GM23338 (cell line): ENCODE data around the gene MYO15B. TPM values are rescaled to one million over a fixed set of nuclear protein-coding genes. Genes with fewer than 3 reads are reported as not detected.

ENCODE experiments used
- ATAC-seq: fragments of 200-7000 bp; cut with Tn5 transposase; 3 replicates; pipeline ENCODE4 v1.9.1; 2020
- DNase-seq: peaks from one replicate; pipeline ENCODE4 v3.0.0-alpha.2; 2015; ENCODE audit warnings: low spot score
- H2AFZ ChIP-seq: fragments of 200-600 bp; sonication (generic); 2 replicates; pipeline ENCODE4 v1.8.0; 2016; ENCODE audit warnings: antibody characterized with exemption, mild to moderate bottlenecking, moderate library complexity
- H3F3A ChIP-seq: fragments of 200-600 bp; sonication (generic); replicated peaks from 2 replicates; pipeline ENCODE4 v1.8.0; 2017; ENCODE audit warnings: antibody characterized with exemption, mixed run types, low read depth
- H3K27ac ChIP-seq: fragments of 200-600 bp; sonication (generic); 2 replicates; pipeline ENCODE4 v1.6.1; 2016; ENCODE audit warnings: low read depth
- H3K27me3 ChIP-seq: fragments of 200-600 bp; sonication (generic); 2 replicates; pipeline ENCODE4 v1.8.0; 2016; ENCODE audit warnings: mild to moderate bottlenecking, mixed run types, moderate library complexity; ENCODE audit not compliant: insufficient read depth
- H3K36me3 ChIP-seq: fragments of 200-600 bp; sonication (generic); 2 replicates; pipeline ENCODE4 v1.8.0; 2016; ENCODE audit warnings: mild to moderate bottlenecking; ENCODE audit not compliant: insufficient read depth
- H3K4me1 ChIP-seq: fragments of 200-600 bp; sonication (generic); 2 replicates; pipeline ENCODE4 v1.8.0; 2016; ENCODE audit warnings: mild to moderate bottlenecking, moderate library complexity; ENCODE audit not compliant: insufficient read depth
- H3K4me2 ChIP-seq: fragments of 200-600 bp; sonication (generic); 2 replicates; pipeline ENCODE4 v1.7.1; 2017; ENCODE audit warnings: mixed run types
- H3K4me3 ChIP-seq: fragments of 200-600 bp; sonication (generic); 2 replicates; pipeline ENCODE4 v1.6.1; 2016; ENCODE audit warnings: mixed run types
- H3K79me2 ChIP-seq: fragments of 200-600 bp; sonication (generic); replicated peaks from 2 replicates; pipeline ENCODE4 v1.8.0; 2017; ENCODE audit warnings: mild to moderate bottlenecking; ENCODE audit not compliant: insufficient read depth
- H3K9me2 ChIP-seq: fragments of 200-600 bp; sonication (generic); 2 replicates; pipeline ENCODE4 v1.8.0; 2017; ENCODE audit not compliant: insufficient read depth
- H4K20me1 ChIP-seq: fragments of 200-600 bp; sonication (generic); replicated peaks from 2 replicates; pipeline ENCODE4 v1.8.0; 2017; ENCODE audit warnings: mild to moderate bottlenecking; ENCODE audit not compliant: insufficient read depth
- H3K27ac Mint-ChIP-seq: 2 replicates; pipeline ENCODE4 v1.8.0; 2020; ENCODE audit warnings: inconsistent platforms, mild to moderate bottlenecking, moderate library complexity, mixed read lengths
- H3K27me3 Mint-ChIP-seq: 3 replicates; pipeline ENCODE4 v1.8.0; 2022; ENCODE audit warnings: low read depth, mild to moderate bottlenecking, moderate library complexity, mixed read lengths, inconsistent platforms; ENCODE audit not compliant: insufficient read depth, poor library complexity
- H3K36me3 Mint-ChIP-seq: 3 replicates; pipeline ENCODE4 v1.8.0; 2021; ENCODE audit warnings: low read depth, mild to moderate bottlenecking, inconsistent platforms, moderate library complexity, mixed read lengths
- H3K4me1 Mint-ChIP-seq: 3 replicates; pipeline ENCODE4 v1.8.0; 2020; ENCODE audit warnings: mild to moderate bottlenecking, inconsistent platforms, mixed read lengths
- H3K4me3 Mint-ChIP-seq: 3 replicates; pipeline ENCODE4 v1.8.0; 2021; ENCODE audit warnings: moderate library complexity, mild to moderate bottlenecking, inconsistent platforms, mixed read lengths
- H3K9me3 Mint-ChIP-seq: 3 replicates; pipeline ENCODE4 v1.8.0; 2020; ENCODE audit warnings: moderate library complexity, mild to moderate bottlenecking, inconsistent platforms, mixed read lengths
- CREB1 ChIP-seq: fragments of 250-450 bp; sonication (Bioruptor Pico); IDR thresholded peaks from 2 replicates; pipeline ENCODE4 v1.5.0; 2020; ENCODE audit warnings: low read depth, mild to moderate bottlenecking, moderate library complexity
- EZH2 ChIP-seq: fragments of 200-600 bp; sonication (generic); IDR thresholded peaks from one replicate; pipeline ENCODE4 v1.8.0; 2017; ENCODE audit warnings: antibody characterized with exemption, mild to moderate bottlenecking, low read depth; ENCODE audit not compliant: unreplicated experiment
- EZH2phosphoT487 ChIP-seq: fragments of 200-600 bp; sonication (generic); IDR thresholded peaks from one replicate; pipeline ENCODE4 v1.8.1; 2018; ENCODE audit warnings: antibody characterized with exemption; ENCODE audit not compliant: unreplicated experiment
- JUNB ChIP-seq: IDR thresholded peaks from one replicate; pipeline ENCODE4 v1.6.1; 2016; ENCODE audit warnings: antibody characterized with exemption; ENCODE audit not compliant: unreplicated experiment
- NANOG ChIP-seq: IDR thresholded peaks from 2 replicates; pipeline ENCODE4 v1.6.1; 2016; ENCODE audit warnings: antibody characterized with exemption, borderline replicate concordance
- POLR2AphosphoS5 ChIP-seq: IDR thresholded peaks from 2 replicates; pipeline ENCODE4 v1.6.1; 2016; ENCODE audit warnings: antibody characterized with exemption, low read depth
- STAT1 ChIP-seq: IDR thresholded peaks from one replicate; pipeline ENCODE4 v1.6.1; 2016; ENCODE audit warnings: antibody characterized with exemption; ENCODE audit not compliant: unreplicated experiment
- ZNF114 ChIP-seq: fragments of 250-450 bp; sonication (Bioruptor Pico); IDR thresholded peaks from 2 replicates; pipeline ENCODE4 v1.5.0; 2020; ENCODE audit warnings: mild to moderate bottlenecking, moderate library complexity
- ZNF331 ChIP-seq: fragments of 250-450 bp; sonication (Bioruptor Pico); IDR thresholded peaks from 2 replicates; pipeline ENCODE4 v1.5.0; 2020; ENCODE audit warnings: low read depth, mild to moderate bottlenecking, moderate library complexity
- polyA plus RNA-seq: library from polyadenylated mRNA; unstranded; fragments of >200 nt; fragmentation: Nextera tagmentation; extraction: Ambion mirVana; gene quantifications from 2 replicates; pipeline ENCODE4 v1.2.1, GENCODE V29; 2016
- total RNA-seq: library from RNA; depleted of rRNA; stranded (reverse); fragments of >200 nt; shearing (Covaris generic); gene quantifications from 2 replicates; pipeline ENCODE4 v1.2.3, GENCODE V29; 2014
- TF ChIP-seq, protein P1 (sequence below): IDR thresholded peaks from 2 replicates; pipeline ENCODE4 v1.6.1; 2016; ENCODE audit warnings: antibody characterized with exemption
- TF ChIP-seq, protein P2 (sequence below): IDR thresholded peaks from one replicate; pipeline ENCODE4 v1.6.1; 2018; ENCODE audit warnings: antibody characterized with exemption; ENCODE audit not compliant: unreplicated experiment
- TF ChIP-seq, protein P3 (sequence below), 2 experiments: fragments of 200-600 bp in 1 of 2; sonication (generic) in 1 of 2; conservative IDR thresholded peaks; 2 replicates each; pipeline versions ENCODE4 v1.5.1 to v1.6.1; 2016 to 2017; ENCODE audit warnings: antibody characterized with exemption in 2 of 2, low read depth in 2 of 2, mild to moderate bottlenecking in 2 of 2, moderate library complexity in 1 of 2
- TF ChIP-seq, protein P4 (sequence below): fragments of 250-450 bp; sonication (Bioruptor Pico); IDR thresholded peaks from 2 replicates; pipeline ENCODE4 v1.5.0; 2020; ENCODE audit warnings: mild to moderate bottlenecking, moderate library complexity

Gene MYO15B
- total and polyA plus RNA-seq, 2 experiments from 2014 or later: 6.6 to 12.4 TPM

DNA sequence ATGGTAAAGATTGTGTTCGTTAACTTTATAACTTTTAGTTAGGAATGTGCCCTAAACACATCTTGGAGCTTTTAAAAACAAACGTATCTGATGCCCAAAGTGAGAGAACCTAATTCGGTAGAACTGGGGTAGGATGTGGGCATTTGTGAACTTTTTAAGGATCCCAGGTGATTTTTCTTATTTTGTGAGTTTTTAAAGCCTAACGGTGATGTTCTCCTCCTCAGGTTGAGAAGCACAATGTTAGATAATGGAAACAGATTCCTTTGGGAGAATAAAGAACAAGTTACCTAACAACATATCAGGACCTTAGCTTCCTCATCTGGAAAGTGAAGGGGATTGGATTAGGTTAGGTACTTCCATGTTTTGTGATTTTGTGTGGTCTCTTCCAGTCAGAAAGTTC is 80.2 kb downstream of the MYO15B start (continued):
- TF ChIP-seq POLR2AphosphoS5: no peak

DNA sequence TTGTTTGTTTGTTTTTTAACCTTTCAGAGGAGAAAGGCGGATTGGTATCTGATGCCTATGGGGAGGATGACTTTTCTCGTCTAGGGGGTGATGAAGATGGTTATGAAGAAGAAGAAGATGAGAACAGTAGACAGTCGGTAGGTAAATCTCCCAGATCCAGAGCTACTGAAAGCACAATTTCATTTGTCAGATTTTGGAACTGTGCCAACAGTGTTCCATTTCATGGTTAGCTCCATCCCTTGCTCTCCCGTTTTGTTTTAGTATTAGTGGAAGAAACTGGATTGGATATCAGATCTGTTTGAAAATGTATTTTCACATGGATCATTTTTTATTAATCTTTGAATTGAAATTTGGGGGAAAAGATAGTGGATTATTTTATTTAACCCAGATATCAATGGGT is 80.9 kb downstream of the MYO15B start:
- DNase-seq: no peak
- peaks cover 46% of the 10 kb centered on the region for H3K36me3 Mint-ChIP-seq
- H3K4me1 Mint-ChIP-seq: peaks cover 10% of the 10 kb centered on the region
- no peaks in the 10 kb centered on the region for H3K9me2 ChIP-seq
- TF ChIP-seq NANOG (no peak), JUNB (no peak), EZH2phosphoT487 (no peak), CREB1 (CRISPR knock-in tag) (no peak), EZH2 (no peak), ZNF331 (CRISPR knock-in tag) (no peak), STAT1 (no peak), ZNF114 (CRISPR knock-in tag) (no peak), POLR2AphosphoS5 (no peak)
- TF ChIP-seq, protein P1, sequence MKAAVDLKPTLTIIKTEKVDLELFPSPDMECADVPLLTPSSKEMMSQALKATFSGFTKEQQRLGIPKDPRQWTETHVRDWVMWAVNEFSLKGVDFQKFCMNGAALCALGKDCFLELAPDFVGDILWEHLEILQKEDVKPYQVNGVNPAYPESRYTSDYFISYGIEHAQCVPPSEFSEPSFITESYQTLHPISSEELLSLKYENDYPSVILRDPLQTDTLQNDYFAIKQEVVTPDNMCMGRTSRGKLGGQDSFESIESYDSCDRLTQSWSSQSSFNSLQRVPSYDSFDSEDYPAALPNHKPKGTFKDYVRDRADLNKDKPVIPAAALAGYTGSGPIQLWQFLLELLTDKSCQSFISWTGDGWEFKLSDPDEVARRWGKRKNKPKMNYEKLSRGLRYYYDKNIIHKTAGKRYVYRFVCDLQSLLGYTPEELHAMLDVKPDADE: no peak
- TF ChIP-seq, protein P2, sequence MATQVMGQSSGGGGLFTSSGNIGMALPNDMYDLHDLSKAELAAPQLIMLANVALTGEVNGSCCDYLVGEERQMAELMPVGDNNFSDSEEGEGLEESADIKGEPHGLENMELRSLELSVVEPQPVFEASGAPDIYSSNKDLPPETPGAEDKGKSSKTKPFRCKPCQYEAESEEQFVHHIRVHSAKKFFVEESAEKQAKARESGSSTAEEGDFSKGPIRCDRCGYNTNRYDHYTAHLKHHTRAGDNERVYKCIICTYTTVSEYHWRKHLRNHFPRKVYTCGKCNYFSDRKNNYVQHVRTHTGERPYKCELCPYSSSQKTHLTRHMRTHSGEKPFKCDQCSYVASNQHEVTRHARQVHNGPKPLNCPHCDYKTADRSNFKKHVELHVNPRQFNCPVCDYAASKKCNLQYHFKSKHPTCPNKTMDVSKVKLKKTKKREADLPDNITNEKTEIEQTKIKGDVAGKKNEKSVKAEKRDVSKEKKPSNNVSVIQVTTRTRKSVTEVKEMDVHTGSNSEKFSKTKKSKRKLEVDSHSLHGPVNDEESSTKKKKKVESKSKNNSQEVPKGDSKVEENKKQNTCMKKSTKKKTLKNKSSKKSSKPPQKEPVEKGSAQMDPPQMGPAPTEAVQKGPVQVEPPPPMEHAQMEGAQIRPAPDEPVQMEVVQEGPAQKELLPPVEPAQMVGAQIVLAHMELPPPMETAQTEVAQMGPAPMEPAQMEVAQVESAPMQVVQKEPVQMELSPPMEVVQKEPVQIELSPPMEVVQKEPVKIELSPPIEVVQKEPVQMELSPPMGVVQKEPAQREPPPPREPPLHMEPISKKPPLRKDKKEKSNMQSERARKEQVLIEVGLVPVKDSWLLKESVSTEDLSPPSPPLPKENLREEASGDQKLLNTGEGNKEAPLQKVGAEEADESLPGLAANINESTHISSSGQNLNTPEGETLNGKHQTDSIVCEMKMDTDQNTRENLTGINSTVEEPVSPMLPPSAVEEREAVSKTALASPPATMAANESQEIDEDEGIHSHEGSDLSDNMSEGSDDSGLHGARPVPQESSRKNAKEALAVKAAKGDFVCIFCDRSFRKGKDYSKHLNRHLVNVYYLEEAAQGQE: no peak
- TF ChIP-seq, protein P3, sequence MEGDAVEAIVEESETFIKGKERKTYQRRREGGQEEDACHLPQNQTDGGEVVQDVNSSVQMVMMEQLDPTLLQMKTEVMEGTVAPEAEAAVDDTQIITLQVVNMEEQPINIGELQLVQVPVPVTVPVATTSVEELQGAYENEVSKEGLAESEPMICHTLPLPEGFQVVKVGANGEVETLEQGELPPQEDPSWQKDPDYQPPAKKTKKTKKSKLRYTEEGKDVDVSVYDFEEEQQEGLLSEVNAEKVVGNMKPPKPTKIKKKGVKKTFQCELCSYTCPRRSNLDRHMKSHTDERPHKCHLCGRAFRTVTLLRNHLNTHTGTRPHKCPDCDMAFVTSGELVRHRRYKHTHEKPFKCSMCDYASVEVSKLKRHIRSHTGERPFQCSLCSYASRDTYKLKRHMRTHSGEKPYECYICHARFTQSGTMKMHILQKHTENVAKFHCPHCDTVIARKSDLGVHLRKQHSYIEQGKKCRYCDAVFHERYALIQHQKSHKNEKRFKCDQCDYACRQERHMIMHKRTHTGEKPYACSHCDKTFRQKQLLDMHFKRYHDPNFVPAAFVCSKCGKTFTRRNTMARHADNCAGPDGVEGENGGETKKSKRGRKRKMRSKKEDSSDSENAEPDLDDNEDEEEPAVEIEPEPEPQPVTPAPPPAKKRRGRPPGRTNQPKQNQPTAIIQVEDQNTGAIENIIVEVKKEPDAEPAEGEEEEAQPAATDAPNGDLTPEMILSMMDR (conservative IDR thresholded peaks at IDR 0.05; ENCODE audit: low read depth in 2 of 2): no peak
- TF ChIP-seq, protein P4, sequence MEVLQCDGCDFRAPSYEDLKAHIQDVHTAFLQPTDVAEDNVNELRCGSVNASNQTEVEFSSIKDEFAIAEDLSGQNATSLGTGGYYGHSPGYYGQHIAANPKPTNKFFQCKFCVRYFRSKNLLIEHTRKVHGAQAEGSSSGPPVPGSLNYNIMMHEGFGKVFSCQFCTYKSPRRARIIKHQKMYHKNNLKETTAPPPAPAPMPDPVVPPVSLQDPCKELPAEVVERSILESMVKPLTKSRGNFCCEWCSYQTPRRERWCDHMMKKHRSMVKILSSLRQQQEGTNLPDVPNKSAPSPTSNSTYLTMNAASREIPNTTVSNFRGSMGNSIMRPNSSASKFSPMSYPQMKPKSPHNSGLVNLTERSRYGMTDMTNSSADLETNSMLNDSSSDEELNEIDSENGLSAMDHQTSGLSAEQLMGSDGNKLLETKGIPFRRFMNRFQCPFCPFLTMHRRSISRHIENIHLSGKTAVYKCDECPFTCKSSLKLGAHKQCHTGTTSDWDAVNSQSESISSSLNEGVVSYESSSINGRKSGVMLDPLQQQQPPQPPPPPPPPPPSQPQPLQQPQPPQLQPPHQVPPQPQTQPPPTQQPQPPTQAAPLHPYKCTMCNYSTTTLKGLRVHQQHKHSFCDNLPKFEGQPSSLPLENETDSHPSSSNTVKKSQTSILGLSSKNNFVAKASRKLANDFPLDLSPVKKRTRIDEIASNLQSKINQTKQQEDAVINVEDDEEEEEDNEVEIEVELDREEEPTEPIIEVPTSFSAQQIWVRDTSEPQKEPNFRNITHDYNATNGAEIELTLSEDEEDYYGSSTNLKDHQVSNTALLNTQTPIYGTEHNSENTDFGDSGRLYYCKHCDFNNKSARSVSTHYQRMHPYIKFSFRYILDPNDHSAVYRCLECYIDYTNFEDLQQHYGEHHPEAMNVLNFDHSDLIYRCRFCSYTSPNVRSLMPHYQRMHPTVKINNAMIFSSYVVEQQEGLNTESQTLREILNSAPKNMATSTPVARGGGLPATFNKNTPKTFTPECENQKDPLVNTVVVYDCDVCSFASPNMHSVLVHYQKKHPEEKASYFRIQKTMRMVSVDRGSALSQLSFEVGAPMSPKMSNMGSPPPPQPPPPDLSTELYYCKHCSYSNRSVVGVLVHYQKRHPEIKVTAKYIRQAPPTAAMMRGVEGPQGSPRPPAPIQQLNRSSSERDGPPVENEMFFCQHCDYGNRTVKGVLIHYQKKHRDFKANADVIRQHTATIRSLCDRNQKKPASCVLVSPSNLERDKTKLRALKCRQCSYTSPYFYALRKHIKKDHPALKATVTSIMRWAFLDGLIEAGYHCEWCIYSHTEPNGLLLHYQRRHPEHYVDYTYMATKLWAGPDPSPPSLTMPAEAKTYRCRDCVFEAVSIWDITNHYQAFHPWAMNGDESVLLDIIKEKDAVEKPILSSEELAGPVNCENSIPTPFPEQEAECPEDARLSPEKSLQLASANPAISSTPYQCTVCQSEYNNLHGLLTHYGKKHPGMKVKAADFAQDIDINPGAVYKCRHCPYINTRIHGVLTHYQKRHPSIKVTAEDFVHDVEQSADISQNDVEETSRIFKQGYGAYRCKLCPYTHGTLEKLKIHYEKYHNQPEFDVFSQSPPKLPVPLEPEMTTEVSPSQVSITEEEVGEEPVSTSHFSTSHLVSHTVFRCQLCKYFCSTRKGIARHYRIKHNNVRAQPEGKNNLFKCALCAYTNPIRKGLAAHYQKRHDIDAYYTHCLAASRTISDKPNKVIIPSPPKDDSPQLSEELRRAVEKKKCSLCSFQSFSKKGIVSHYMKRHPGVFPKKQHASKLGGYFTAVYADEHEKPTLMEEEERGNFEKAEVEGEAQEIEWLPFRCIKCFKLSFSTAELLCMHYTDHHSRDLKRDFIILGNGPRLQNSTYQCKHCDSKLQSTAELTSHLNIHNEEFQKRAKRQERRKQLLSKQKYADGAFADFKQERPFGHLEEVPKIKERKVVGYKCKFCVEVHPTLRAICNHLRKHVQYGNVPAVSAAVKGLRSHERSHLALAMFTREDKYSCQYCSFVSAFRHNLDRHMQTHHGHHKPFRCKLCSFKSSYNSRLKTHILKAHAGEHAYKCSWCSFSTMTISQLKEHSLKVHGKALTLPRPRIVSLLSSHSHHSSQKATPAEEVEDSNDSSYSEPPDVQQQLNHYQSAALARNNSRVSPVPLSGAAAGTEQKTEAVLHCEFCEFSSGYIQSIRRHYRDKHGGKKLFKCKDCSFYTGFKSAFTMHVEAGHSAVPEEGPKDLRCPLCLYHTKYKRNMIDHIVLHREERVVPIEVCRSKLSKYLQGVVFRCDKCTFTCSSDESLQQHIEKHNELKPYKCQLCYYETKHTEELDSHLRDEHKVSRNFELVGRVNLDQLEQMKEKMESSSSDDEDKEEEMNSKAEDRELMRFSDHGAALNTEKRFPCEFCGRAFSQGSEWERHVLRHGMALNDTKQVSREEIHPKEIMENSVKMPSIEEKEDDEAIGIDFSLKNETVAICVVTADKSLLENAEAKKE (CRISPR knock-in tag): no peak
- no peaks in the 10 kb centered on the region for H3K27me3 Mint-ChIP-seq
- H3K27me3 ChIP-seq: no peaks in the 10 kb centered on the region
- no peak overlapping the region for H3K4me3 Mint-ChIP-seq
- no peak overlapping the region for H2AFZ ChIP-seq
- ATAC-seq: no peak
- peak overlapping the region; percentile 81 for H3K4me3 ChIP-seq
- no peak overlapping the region for H3K27ac Mint-ChIP-seq
- H3K27ac ChIP-seq: no peak overlapping the region
- peaks cover 71% of the 10 kb centered on the region for H3K79me2 ChIP-seq
- H3K4me1 ChIP-seq: peaks cover 14% of the 10 kb centered on the region
- H3K9me3 Mint-ChIP-seq: no peaks in the 10 kb centered on the region
- peaks cover 11% of the 10 kb centered on the region for H3F3A ChIP-seq
- peaks cover 28% of the 10 kb centered on the region for H3K36me3 ChIP-seq
- peak overlapping the region; percentile 99 for H3K4me2 ChIP-seq
- peaks cover 16% of the 10 kb centered on the region for H4K20me1 ChIP-seq
